H1 (cell line): ENCODE measurements around the gene RNF4. TPM values are rescaled to one million over a fixed set of nuclear protein-coding genes. Genes with fewer than 3 reads are reported as not detected.

ENCODE experiments used
- POLR2AphosphoS5 ChIP-seq: IDR thresholded peaks from 2 replicates; pipeline ENCODE4 v1.6.1; 2011; ENCODE audit warnings: low read depth, low read length
- RXRA ChIP-seq: IDR thresholded peaks from 2 replicates; pipeline ENCODE4 v1.6.1; 2011; ENCODE audit warnings: low read depth, mild to moderate bottlenecking, low read length, moderate library complexity; ENCODE audit not compliant: insufficient read depth
- polyA plus RNA-seq, 7 experiments: library from polyadenylated mRNA; depleted of rRNA in 3 of 7; stranded (reverse) in 5 of 7; unstranded in 2 of 7; fragments of >200 nt in 5 of 7; fragments of 200-250 nt in 2 of 7; gene quantifications; 1 replicate in 5 of 7; 2 replicates in 1 of 7; 4 replicates in 1 of 7; pipeline versions ENCODE4 v1.2.1 to v1.2.3, GENCODE V29; 2011 to 2013; ENCODE audit warnings: missing spikeins in 2 of 7, mixed read lengths in 2 of 7
- total RNA-seq: library from RNA; stranded (reverse); fragmentation: NEBNext Ultra II Directional; extraction: Animal tissue kit (Norgen Biotek cat#: 25700); gene quantifications from 2 replicates; pipeline ENCODE4 v1.2.1, GENCODE V29; 2021
- TF ChIP-seq, protein P1 (sequence below): IDR thresholded peaks from 2 replicates; pipeline ENCODE4 v1.6.1; 2012; ENCODE audit warnings: low read length, inconsistent platforms

The RNF4 gene
- total and polyA plus RNA-seq, 2 of the 8 experiments (the other 6 are each of a cell fraction or from before 2014, with no cell fraction given) = 68.2 to 78.9 TPM

- TF ChIP-seq, protein P1, sequence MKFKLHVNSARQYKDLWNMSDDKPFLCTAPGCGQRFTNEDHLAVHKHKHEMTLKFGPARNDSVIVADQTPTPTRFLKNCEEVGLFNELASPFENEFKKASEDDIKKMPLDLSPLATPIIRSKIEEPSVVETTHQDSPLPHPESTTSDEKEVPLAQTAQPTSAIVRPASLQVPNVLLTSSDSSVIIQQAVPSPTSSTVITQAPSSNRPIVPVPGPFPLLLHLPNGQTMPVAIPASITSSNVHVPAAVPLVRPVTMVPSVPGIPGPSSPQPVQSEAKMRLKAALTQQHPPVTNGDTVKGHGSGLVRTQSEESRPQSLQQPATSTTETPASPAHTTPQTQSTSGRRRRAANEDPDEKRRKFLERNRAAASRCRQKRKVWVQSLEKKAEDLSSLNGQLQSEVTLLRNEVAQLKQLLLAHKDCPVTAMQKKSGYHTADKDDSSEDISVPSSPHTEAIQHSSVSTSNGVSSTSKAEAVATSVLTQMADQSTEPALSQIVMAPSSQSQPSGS = no peak
- no peak for TF ChIP-seq POLR2AphosphoS5
- no peak for TF ChIP-seq RXRA
- TF ChIP-seq, all 59 proteins: peak for 0
These were observed 49.1 kb upstream of the RNF4 start (continued) for GRCh38 chr4:2419814-2420213.
